ENCODE data around the gene PLA2G4E.

PLA2G4E gene

GRCh38 chr15:41969851-41970431 lies 50.9 kb downstream of the PLA2G4E start:
- Histone ChIP-seq H3K27me3 (ENCODE audit: control insufficient read depth in 5 of 5, insufficient read depth in 4 of 5, low read length in 5 of 5) (no peaks in the 10 kb centered on the region), H3K9ac (ENCODE audit: low read length in 5 of 5) (no peak overlapping the region), H3K27ac (ENCODE audit: low read depth, low read length) (peak overlapping the region; percentile 83), H3K9me3 (ENCODE audit: control insufficient read depth in 5 of 5, low read length in 5 of 5) (no peaks in the 10 kb centered on the region), H3K36me3 (ENCODE audit: control insufficient read depth in 5 of 5, insufficient read depth in 5 of 5, low read length in 5 of 5) (no peaks in the 10 kb centered on the region), H3K4me1 (ENCODE audit: control insufficient read depth in 5 of 5, insufficient read depth in 5 of 5, low read length in 5 of 5) (peaks cover 1 to 64% (median 56%) of the 10 kb centered on the region in 5 donors), H3K4me3 (ENCODE audit: low read depth in 1 of 5, low read length in 5 of 5) (peak overlapping the region; percentile 41 to 100 (median 96))

DNA sequence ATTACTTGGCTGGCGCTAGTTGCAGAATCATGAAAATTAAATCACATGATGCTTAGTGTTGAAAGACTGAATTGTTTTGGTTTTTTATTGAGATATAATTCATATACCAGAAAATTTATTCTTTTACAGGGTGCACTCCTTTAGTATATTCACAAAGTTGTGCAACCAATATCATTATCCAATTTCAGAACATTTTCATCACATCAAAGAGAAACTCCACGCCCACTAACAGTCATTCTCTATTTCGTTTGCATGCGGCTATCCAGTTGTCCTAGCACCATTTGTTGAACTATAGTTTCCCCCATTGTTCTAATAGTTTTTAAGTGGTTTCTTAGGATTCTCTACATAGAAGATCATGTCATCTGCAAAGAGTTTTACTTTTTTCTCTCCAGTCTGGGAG lies 52.1 kb downstream of the PLA2G4E start:
- Histone ChIP-seq H3K36me3 (ENCODE audit: control insufficient read depth in 5 of 5, insufficient read depth in 5 of 5, low read length in 5 of 5) (no peaks in the 10 kb centered on the region), H3K27me3 (ENCODE audit: control insufficient read depth in 5 of 5, insufficient read depth in 4 of 5, low read length in 5 of 5) (no peaks in the 10 kb centered on the region), H3K9me3 (ENCODE audit: control insufficient read depth in 5 of 5, low read length in 5 of 5) (no peaks in the 10 kb centered on the region), H3K4me3 (ENCODE audit: low read depth in 1 of 5, low read length in 5 of 5) (no peak overlapping the region), H3K9ac (ENCODE audit: low read length in 5 of 5) (no peak overlapping the region), H3K4me1 (ENCODE audit: control insufficient read depth in 5 of 5, insufficient read depth in 5 of 5, low read length in 5 of 5) (peaks cover 1 to 64% (median 59%) of the 10 kb centered on the region in 5 donors), H3K27ac (ENCODE audit: low read depth, low read length) (peak overlapping the region; percentile 74)

GRCh38 chr15:41967506-41968206 lies 53.2 kb downstream of the PLA2G4E start:
- Histone ChIP-seq H3K27me3 (ENCODE audit: control insufficient read depth in 5 of 5, insufficient read depth in 4 of 5, low read length in 5 of 5) (no peaks in the 10 kb centered on the region), H3K9ac (ENCODE audit: low read length in 5 of 5) (peak overlapping the region in 1 of 5 donors; percentile 3), H3K36me3 (ENCODE audit: control insufficient read depth in 5 of 5, insufficient read depth in 5 of 5, low read length in 5 of 5) (no peaks in the 10 kb centered on the region), H3K4me1 (ENCODE audit: control insufficient read depth in 5 of 5, insufficient read depth in 5 of 5, low read length in 5 of 5) (peaks cover 1 to 59% (median 55%) of the 10 kb centered on the region in 5 donors), H3K4me3 (ENCODE audit: low read depth in 1 of 5, low read length in 5 of 5) (peak overlapping the region in 1 of 5 donors; percentile 17), H3K27ac (ENCODE audit: low read depth, low read length) (peak overlapping the region; percentile 74), H3K9me3 (ENCODE audit: control insufficient read depth in 5 of 5, low read length in 5 of 5) (no peaks in the 10 kb centered on the region)

DNA sequence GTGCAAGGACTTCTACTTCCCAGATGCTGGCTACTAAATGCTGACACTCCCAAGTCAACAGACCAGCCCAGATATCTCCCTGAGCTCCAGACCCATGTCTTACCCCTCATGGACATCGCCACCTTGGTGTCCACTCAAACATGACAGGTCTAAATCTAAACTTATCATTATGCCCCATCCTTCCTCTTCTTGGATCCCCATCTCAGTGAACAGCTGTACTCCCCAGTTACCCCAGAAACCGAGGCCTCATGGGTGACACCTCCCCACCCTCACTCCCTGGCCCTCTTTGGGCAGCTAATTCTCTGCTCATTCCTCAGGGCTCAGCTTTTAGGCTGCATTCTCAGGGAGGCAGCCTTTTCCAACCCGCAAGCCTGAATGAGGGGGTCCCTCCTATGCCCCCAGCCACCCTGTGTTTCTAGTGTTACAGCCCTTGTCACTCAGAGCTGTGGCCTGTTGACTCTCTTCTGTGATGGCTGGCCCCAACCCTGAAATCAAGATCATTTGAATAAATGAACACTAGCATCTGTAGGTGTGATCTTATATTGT lies 53.8 kb downstream of the PLA2G4E start:
- peaks cover 1 to 58% (median 54%) of the 10 kb centered on the region in 5 donors for H3K4me1 ChIP-seq (ENCODE audit: control insufficient read depth in 5 of 5, insufficient read depth in 5 of 5, low read length in 5 of 5)
- no peak overlapping the region for H3K9ac ChIP-seq (ENCODE audit: low read length in 5 of 5)
- no peak overlapping the region for H3K4me3 ChIP-seq (ENCODE audit: low read depth in 1 of 5, low read length in 5 of 5)
- no peaks in the 10 kb centered on the region for H3K9me3 ChIP-seq (ENCODE audit: control insufficient read depth in 5 of 5, low read length in 5 of 5)
- H3K27me3 ChIP-seq (ENCODE audit: control insufficient read depth in 5 of 5, insufficient read depth in 4 of 5, low read length in 5 of 5), result no peaks in the 10 kb centered on the region
- H3K36me3 ChIP-seq (ENCODE audit: control insufficient read depth in 5 of 5, insufficient read depth in 5 of 5, low read length in 5 of 5), result no peaks in the 10 kb centered on the region
- peak overlapping the region; percentile 33 for H3K27ac ChIP-seq (ENCODE audit: low read depth, low read length)

- Histone ChIP-seq H3K9ac (ENCODE audit: low read length in 5 of 5) (peak overlapping the region in 1 of 5 donors; percentile 37), H3K27ac (ENCODE audit: low read depth, low read length) (peak overlapping the region; percentile 26), H3K9me3 (ENCODE audit: control insufficient read depth in 5 of 5, low read length in 5 of 5) (no peaks in the 10 kb centered on the region), H3K36me3 (ENCODE audit: control insufficient read depth in 5 of 5, insufficient read depth in 5 of 5, low read length in 5 of 5) (no peaks in the 10 kb centered on the region), H3K27me3 (ENCODE audit: control insufficient read depth in 5 of 5, insufficient read depth in 4 of 5, low read length in 5 of 5) (no peaks in the 10 kb centered on the region), H3K4me1 (ENCODE audit: control insufficient read depth in 5 of 5, insufficient read depth in 5 of 5, low read length in 5 of 5) (peaks cover 1 to 58% (median 54%) of the 10 kb centered on the region in 5 donors), H3K4me3 (ENCODE audit: low read depth in 1 of 5, low read length in 5 of 5) (no peak overlapping the region)
Observed at GRCh38 chr15:41966414-41966812, 54.4 kb downstream of the PLA2G4E start.

DNA sequence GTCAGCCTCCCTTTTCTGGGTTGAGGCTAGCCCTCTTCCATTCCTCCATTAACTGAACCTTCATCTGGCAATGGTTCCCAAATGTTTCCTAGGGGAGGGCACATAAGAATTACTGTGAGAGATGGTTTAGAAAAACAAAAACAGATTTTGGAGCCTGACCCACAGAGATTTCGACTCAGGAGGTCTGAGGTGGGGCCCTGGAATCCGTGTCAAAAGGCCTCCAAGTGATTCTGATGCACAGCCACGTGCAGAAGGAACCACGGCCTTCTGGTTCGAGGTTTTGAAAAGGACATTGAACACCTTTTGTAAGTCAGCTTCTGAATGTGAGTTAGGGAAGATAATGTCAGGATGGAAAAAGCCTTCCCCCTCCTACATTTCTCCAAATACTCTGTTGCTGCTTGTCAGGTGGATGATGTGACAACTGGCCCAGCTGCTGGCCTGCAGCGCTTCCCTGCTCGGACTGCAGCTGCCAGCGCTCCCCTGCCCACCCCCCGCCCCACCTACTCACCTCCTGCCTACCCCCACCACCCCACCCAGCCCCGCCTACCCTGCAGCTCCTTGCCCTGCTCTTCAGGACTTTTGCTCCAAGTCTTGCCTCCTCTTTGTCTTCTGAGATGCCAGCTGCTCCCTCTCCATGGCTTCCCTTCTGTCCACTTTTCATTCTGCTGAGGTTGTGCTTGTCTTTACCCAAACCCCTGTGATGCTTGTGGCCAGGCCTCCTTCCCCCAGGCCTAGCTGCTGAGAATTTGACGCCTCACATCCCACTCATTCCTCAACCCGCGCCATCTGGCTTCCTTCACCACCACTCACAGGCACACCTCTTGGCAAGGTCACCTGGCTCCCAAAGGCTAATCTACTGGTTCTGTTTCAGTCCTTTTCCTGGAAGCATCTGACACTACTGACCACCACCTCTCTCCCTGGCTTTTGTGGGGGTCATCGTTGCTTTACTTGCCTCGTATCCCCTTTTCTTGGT lies 55.1 kb downstream of the PLA2G4E start:
- H3K9me3 ChIP-seq (ENCODE audit: control insufficient read depth in 5 of 5, low read length in 5 of 5), result no peaks in the 10 kb centered on the region
- H3K36me3 ChIP-seq (ENCODE audit: control insufficient read depth in 5 of 5, insufficient read depth in 5 of 5, low read length in 5 of 5), result no peaks in the 10 kb centered on the region
- no peak overlapping the region for H3K4me3 ChIP-seq (ENCODE audit: low read depth in 1 of 5, low read length in 5 of 5)
- H3K9ac ChIP-seq (ENCODE audit: low read length in 5 of 5), result peak overlapping the region in 1 of 5 donors; percentile 37
- H3K4me1 ChIP-seq (ENCODE audit: control insufficient read depth in 5 of 5, insufficient read depth in 5 of 5, low read length in 5 of 5), result peaks cover 1 to 58% (median 54%) of the 10 kb centered on the region in 5 donors
- H3K27ac ChIP-seq (ENCODE audit: low read depth, low read length), result peak overlapping the region; percentile 26
- H3K27me3 ChIP-seq (ENCODE audit: control insufficient read depth in 5 of 5, insufficient read depth in 4 of 5, low read length in 5 of 5), result no peaks in the 10 kb centered on the region

GRCh38 chr15:41961595-41962202 lies 59.1 kb downstream of the PLA2G4E start:
- Histone ChIP-seq H3K9ac (ENCODE audit: low read length in 5 of 5) (no peak overlapping the region), H3K9me3 (ENCODE audit: control insufficient read depth in 5 of 5, low read length in 5 of 5) (no peaks in the 10 kb centered on the region), H3K36me3 (ENCODE audit: control insufficient read depth in 5 of 5, insufficient read depth in 5 of 5, low read length in 5 of 5) (peaks cover 0 to 3% (median 0%) of the 10 kb centered on the region in 5 donors), H3K27me3 (ENCODE audit: control insufficient read depth in 5 of 5, insufficient read depth in 4 of 5, low read length in 5 of 5) (no peaks in the 10 kb centered on the region), H3K27ac (ENCODE audit: low read depth, low read length) (no peak overlapping the region), H3K4me3 (ENCODE audit: low read depth in 1 of 5, low read length in 5 of 5) (no peak overlapping the region), H3K4me1 (ENCODE audit: control insufficient read depth in 5 of 5, insufficient read depth in 5 of 5, low read length in 5 of 5) (peaks cover 7 to 41% (median 33%) of the 10 kb centered on the region in 5 donors)

GRCh38 chr15:41961001-41961518 lies 59.8 kb downstream of the PLA2G4E start:
- no peak overlapping the region for H3K4me3 ChIP-seq (ENCODE audit: low read depth in 1 of 5, low read length in 5 of 5)
- H3K4me1 ChIP-seq (ENCODE audit: control insufficient read depth in 5 of 5, insufficient read depth in 5 of 5, low read length in 5 of 5), result peaks cover 7 to 41% (median 31%) of the 10 kb centered on the region in 5 donors
- H3K36me3 ChIP-seq (ENCODE audit: control insufficient read depth in 5 of 5, insufficient read depth in 5 of 5, low read length in 5 of 5), result peaks cover 0 to 3% (median 0%) of the 10 kb centered on the region in 5 donors
- H3K9me3 ChIP-seq (ENCODE audit: control insufficient read depth in 5 of 5, low read length in 5 of 5), result no peaks in the 10 kb centered on the region
- no peak overlapping the region for H3K9ac ChIP-seq (ENCODE audit: low read length in 5 of 5)
- no peaks in the 10 kb centered on the region for H3K27me3 ChIP-seq (ENCODE audit: control insufficient read depth in 5 of 5, insufficient read depth in 4 of 5, low read length in 5 of 5)
- H3K27ac ChIP-seq (ENCODE audit: low read depth, low read length), result no peak overlapping the region

GRCh38 chr15:41958002-41958420 lies 62.8 kb downstream of the PLA2G4E start:
- Histone ChIP-seq H3K27ac (ENCODE audit: low read depth, low read length) (peak overlapping the region; percentile 17), H3K36me3 (ENCODE audit: control insufficient read depth in 5 of 5, insufficient read depth in 5 of 5, low read length in 5 of 5) (peaks cover 0 to 14% (median 8%) of the 10 kb centered on the region in 5 donors), H3K27me3 (ENCODE audit: control insufficient read depth in 5 of 5, insufficient read depth in 4 of 5, low read length in 5 of 5) (no peaks in the 10 kb centered on the region), H3K4me3 (ENCODE audit: low read depth in 1 of 5, low read length in 5 of 5) (peak overlapping the region in 2 of 5 donors; percentile 0 to 2), H3K9me3 (ENCODE audit: control insufficient read depth in 5 of 5, low read length in 5 of 5) (no peaks in the 10 kb centered on the region), H3K9ac (ENCODE audit: low read length in 5 of 5) (peak overlapping the region in 1 of 5 donors; percentile 26), H3K4me1 (ENCODE audit: control insufficient read depth in 5 of 5, insufficient read depth in 5 of 5, low read length in 5 of 5) (peaks cover 11 to 62% (median 43%) of the 10 kb centered on the region in 5 donors)

Measured in subcutaneous abdominal adipose tissue (tissue), 5 donors.